Suprapubic skin (tissue), 4 donors: ENCODE data around the gene ADSS2.
"Not testable (repeated sequence)": the region's sequence is repeated elsewhere in the genome, so short reads cannot be mapped to it uniquely, and the experiment has no call there.

ENCODE experiments used
- CTCF ChIP-seq, 2 donors: fragments of 200-600 bp in 1 of 2; fragments of 450-650 bp in 1 of 2; sonication (generic) in 1 of 2; IDR thresholded peaks; one replicate each; pipeline ENCODE4 v1.5.1; 2016 to 2019; ENCODE audit warnings: antibody characterized with exemption in 2 of 2, mild to moderate bottlenecking in 1 of 2, moderate library complexity in 1 of 2
- POLR2A ChIP-seq, 2 donors: fragments of 450-650 bp; IDR thresholded peaks; one replicate each; pipeline ENCODE4 v1.6.1; 2017; ENCODE audit warnings: antibody characterized with exemption in 2 of 2, mild to moderate bottlenecking in 2 of 2, moderate library complexity in 2 of 2
- POLR2AphosphoS5 ChIP-seq, 3 donors: sonication (generic); formaldehyde crosslinking; IDR thresholded peaks; one replicate each; pipeline ENCODE4 v1.6.1; 2017; ENCODE audit warnings: antibody characterized with exemption in 3 of 3

GRCh38 chr1:244499484-244499883, 47.8 kb upstream of the ADSS2 start:
- TF ChIP-seq CTCF, POLR2AphosphoS5, POLR2A (IDR thresholded peaks at IDR 0.05): not testable (repeated sequence)
